ENCODE data around the gene SALL4.

DNA sequence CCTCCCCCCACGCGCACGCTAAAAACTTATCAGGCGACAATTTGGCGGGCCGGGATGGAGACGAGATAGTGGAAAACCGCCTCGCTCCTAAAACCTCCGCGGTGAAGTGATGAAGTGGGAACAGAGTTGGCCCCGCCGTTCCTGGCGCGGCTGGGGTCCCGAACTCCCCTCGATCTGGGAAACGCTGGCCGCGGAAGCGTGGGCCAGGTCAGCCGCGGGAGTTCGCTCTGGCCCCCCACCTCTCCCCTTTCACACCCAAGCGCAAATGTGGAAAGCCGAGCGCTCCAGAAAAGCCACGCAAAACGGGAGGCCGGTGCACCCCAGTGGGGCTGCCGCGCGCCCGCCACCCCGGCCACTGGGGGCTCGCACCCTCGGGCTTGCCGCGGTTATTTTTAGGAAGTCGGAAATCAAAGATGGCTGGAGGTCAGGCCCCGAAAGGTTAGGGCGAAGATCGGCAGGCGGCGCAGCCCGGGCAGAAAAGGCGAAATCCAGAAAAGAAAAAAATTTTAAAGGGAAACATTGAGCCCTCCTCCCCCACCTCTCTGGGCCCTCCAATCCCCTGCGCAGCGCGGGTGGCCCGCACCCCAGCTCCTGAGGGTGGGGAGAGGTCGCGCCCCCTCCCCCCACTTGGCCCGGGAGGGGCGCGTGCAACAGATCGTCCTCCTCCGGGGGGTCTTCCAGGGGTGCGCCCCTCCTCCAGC lies 1.0 kb downstream of the SALL4 start:
- TF ChIP-seq, protein P1, sequence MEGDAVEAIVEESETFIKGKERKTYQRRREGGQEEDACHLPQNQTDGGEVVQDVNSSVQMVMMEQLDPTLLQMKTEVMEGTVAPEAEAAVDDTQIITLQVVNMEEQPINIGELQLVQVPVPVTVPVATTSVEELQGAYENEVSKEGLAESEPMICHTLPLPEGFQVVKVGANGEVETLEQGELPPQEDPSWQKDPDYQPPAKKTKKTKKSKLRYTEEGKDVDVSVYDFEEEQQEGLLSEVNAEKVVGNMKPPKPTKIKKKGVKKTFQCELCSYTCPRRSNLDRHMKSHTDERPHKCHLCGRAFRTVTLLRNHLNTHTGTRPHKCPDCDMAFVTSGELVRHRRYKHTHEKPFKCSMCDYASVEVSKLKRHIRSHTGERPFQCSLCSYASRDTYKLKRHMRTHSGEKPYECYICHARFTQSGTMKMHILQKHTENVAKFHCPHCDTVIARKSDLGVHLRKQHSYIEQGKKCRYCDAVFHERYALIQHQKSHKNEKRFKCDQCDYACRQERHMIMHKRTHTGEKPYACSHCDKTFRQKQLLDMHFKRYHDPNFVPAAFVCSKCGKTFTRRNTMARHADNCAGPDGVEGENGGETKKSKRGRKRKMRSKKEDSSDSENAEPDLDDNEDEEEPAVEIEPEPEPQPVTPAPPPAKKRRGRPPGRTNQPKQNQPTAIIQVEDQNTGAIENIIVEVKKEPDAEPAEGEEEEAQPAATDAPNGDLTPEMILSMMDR (IDR thresholded peaks at IDR 0.05; ENCODE audit: low read depth, low read length), result no peak
- TF ChIP-seq EZH2phosphoT487 (IDR thresholded peaks at IDR 0.05; ENCODE audit: low read depth), result no peak

Data from OCI-LY3 (cell line).